GM18520 (cell line): Measurements from ENCODE around the gene RAP1GAP2.
"Not testable (repeated sequence)": the region's sequence is repeated elsewhere in the genome, so short reads cannot be mapped to it uniquely, and the experiment has no call there.

ENCODE experiments used
- ATAC-seq: cut with Tn5 transposase; IDR thresholded peaks from one replicate; pipeline ENCODE4 v1.9.1; 2021; ENCODE audit not compliant: unreplicated experiment

RAP1GAP2 gene

DNA sequence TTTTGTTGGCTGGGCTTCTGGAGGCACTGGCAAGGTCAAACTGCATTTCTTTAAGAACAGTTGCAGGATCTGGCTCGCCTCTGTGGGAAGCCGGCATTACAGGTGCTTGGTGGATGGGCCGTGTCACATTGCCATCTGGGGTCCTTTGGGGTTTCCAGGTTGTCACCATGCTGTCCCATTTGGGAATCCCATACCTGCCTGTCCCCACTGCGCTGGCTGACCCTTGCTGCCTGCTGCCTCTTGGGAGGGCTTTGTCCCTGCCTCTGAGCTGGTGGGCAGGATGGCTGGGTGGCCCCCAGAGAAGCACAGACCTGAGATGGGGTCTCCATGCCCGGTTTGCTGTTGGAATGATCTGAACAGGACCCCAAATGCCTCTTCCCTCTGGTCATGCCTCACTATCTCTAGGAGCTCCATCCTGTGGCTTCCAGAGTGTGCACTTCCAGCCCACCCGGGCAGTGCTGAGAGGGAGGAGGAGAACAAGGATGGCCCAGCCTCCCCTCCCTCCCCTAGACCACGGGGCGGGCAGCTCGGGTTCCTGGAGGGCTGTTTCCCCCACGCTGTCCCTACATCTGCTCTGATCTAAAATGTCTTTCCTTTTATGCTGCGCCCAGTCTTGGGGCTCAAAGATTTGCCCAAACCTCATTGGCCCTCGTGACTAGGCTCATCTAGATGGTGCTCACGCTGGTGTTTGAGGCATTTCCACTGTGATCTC, 239.2 kb downstream of the RAP1GAP2 start:
- ATAC-seq, result no peak

DNA sequence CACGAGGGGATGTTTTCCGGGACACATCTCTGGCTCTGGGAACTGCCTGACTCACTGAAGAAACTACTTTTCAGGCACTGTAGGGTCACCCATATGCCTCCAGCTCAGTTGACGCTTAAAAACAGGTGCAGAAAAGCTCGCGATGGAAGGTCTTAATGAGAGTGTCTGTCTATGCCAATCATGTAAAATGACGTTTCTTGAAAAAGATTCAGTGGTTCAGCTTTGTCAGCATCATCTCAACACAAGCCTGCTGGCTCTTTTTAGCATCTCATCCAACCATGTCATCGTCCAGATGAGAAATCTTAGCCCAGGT, 239.7 kb downstream of the RAP1GAP2 start:
- no peak for ATAC-seq

DNA sequence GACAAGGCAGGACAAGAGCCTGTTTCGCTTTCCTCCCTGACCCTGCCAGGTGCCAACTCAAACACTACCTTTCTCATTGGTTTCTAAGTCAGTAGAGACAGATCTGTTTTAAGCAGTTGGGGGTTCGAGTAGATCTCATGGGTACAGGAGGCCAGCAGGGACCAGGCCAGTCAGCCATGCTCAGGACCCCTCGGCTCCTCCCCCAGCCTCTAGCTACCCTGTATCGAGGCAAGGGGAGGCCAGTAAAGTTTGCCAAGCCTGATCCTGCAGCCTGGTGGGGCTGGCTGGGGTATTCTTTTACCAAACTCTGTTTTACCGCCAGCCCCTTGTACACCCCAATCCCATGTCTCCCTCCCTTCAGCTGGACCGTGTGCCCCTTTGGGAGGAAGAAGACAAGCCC, 240.6 kb downstream of the RAP1GAP2 start:
- ATAC-seq, result no peak

DNA sequence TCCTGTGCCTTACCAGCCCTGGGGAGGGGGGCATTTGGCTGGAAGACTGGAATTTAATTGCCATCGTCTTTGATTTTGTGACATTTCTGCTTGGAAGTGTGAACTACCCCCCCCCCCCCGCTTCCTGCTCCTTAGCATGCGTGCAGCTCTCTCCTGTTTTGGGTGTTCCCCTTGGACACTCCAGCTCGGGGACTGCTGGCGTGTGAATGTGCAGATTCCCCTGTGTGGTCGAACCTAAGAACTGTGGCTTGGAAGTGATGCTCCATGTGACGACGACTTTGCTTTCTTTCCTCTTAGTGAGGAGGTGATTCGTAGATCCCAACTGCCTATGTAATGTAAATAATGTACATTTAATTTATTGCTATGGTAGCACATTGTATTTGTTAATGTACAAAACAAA, 241.0 kb downstream of the RAP1GAP2 start:
- ATAC-seq, result no peak

DNA sequence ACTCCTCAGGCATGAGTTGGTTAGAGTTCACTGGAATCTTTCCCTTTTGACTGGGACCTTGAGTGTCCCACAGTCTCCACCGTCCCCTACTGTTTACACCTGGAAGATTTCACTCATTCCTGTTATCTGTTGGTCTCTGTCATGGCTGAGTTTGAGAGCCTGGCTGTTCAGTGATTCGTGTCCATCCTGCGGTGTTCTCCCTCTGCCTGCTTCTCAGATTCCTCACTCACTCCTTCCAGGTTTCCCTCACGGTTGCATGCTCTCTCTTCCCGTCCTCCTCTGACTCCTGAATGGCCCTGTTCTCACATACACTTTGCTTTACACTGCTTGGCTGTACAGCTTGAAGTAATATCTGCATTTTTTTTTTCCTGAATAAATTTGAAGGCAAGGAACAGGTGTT, 242.7 kb downstream of the RAP1GAP2 start:
- no peak for ATAC-seq

DNA sequence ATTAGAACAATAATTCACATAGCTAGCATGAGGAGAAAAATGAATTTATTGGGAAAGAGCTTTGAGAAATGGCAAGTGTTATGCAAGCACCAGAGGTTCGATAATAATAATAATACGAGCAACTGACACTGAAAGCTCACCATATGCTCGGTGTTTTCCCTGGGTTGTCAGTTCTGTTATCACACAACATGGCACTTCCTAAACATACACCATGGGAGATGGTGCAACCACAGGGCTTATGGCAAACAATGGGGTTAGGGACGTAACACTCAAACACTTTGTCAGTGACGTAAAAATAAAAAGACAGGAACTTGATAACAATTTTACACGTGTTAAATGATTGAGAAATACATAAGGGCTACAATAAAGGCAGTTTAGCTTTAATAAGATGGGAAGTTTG, 243.5 kb downstream of the RAP1GAP2 start:
- ATAC-seq, result no peak

DNA sequence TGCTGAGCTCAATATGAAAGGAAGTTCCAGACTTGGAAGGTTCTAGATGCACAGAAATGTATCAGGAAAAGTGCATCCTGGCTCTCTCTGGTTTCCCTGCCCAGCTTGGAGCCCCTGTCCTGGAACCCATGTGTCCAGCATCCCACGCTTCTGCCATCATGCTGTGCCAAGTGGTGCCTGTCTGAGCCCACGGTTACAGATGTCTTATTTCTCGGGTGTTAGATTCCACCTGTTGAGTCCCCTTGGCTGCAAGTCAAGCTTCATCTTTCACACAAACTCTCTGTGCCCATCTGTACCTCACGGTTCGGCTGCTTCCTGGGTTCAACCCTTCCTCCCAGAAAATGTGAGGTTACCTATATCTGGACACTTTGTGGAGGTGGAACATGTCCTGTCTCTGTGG, 244.6 kb downstream of the RAP1GAP2 start:
- ATAC-seq, result no peak

DNA sequence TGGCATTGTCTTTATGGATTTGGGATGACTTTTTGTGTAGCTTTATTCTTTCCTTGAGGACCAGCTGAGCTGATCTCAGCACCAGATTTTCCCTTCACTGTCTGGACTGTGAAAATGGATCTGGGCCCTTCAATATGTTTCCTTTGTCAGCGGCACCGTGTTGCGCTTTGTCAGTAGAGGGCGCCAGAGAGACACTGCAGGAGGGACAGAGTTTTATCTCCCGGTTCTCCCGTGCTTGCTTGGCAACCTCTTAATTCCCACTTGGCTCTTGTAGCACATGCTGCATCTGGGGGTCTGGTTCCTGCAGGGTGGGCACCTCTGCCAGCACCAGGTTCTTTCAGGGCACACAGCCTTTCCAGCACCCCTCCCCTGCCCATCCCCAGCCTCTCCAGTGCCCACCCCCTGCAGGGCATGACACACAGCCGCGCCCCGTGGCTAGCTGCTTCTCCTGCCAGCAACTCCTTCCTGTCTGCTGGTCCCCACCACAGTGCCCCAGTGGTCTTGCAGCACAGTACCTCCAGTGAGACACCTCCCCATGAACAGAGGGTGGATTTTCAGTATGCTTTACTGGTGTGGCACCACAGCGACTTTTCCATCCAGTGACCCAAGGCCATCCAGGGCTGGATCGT, 247.6 kb downstream of the RAP1GAP2 start:
- ATAC-seq, result no peak

DNA sequence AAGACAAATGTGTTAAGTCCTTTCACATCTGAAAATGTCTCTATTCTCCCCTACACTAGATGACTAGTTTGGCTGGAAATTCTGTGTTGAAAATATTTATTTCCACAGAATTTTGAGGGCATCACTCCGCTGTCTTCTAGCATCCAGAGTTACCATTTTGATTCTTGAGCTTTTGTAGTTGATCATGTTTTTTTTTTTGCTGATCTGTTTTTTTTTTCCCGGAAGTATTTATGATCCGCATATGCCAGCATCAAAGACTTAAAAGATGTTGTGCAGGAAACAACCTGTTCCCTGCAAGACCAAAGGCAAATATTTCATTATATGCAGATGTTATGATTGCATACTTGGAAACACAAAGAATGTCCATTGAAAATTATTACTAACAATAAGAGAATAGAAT, 250.5 kb downstream of the RAP1GAP2 start:
- ATAC-seq, result no peak

DNA sequence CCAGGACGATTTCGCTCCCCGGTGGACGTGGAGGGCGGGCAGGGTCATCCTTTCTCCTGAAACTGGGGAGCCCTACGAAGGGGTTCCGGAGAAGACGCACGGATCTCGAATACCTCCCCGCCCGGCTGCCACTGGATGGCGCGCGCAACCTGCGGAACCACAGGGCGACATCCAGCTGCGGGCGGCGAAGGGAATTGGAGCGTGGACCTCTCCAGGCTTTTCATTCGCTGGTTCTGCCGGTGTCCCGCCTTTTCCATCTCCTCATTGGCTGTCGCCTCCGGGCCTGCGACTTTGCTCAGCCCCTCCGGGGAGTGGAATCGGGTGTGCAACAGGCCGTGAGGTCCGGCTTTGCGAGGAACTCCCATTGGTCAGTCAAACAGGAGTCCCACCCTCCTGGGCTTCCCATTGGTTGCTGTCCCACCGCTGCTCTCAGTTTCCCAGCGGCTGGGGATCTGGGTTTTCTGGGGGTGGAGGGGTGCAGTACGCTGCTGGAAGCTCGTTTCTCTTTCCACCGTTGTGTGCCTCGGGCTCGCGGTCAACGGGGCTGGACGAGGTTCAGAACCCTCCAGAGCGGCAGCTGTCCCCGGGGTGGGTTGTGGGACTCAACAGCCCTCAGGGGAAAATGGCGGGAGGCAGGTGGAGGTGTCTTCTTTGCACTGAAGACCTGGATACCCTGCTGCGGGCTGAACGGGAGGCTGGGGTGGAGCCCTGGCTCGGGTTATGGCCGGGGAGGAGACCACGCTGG, 252.7 kb downstream of the RAP1GAP2 start:
- no peak for ATAC-seq

DNA sequence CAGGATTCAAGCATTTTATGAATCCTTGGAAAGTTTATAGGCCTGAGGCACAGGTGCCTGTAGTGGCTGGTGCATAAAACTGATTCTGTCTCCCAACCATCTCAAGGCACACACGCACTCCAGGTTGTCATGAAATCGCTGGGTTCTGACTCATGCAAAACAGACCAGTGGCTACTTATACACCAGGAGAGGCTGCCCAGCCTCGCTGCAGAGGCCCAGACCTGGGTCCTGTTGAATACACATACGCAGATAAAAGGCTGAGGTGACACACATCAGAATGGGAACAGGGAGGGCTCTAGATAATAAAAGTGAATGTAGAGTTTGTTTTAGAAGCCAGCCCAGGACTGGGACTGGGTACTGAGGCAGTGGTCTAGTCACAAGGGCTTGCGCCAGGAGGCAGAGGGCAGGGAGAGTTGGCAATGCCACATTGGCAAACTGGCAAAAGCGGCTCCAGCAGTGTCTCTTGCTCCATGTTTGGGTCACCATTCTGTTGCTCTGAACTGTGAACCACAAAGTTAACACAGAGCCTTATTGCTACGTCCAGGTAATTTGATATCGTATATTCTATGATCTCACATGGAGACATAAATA, 253.6 kb downstream of the RAP1GAP2 start:
- no peak for ATAC-seq

DNA sequence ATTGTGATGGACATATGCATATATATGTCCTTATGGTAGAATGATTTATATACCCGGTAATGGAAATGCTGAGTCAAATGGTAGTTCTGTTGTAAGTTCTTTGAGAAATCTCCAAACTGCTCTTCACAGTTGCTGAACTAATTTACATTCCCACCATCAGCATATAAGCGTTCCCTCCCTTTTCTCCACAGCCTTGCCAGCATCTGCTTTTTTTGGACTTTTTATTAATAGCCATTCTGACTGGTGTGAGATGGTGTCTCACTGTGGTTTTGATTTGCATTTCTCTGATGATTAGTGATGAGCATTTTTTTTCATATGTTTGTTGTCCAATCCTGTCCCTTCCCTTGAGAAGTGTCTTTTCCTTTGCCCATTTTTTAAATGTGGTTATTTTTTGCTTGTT, 258.6 kb downstream of the RAP1GAP2 start:
- not testable (repeated sequence) for ATAC-seq

DNA sequence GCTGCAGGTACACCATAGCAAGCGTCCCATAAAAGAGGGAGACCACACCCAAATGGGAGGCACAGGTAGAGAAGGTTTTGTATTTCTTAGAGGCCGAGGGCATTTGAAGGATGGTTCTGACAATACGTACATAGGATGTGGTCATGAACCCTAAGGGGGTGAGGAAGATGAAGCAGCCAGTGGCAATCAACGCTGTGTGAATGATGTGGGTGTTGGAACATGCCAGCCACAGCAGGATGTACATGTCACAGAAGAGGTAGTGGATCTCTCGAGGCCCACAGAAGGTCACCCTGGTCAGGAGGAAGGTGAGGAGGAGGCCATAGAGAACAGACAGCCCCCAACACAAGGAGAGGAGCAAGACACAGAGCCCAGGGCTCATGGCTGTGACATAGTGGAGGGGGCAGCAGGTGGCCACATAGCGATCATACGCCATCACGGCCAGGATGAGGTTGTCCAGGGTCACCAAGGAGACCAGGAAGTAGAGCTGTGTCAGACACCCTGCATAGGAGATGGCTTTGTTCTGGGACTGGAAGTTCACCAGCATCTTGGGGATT, 266.7 kb downstream of the RAP1GAP2 start:
- not testable (repeated sequence) for ATAC-seq

DNA sequence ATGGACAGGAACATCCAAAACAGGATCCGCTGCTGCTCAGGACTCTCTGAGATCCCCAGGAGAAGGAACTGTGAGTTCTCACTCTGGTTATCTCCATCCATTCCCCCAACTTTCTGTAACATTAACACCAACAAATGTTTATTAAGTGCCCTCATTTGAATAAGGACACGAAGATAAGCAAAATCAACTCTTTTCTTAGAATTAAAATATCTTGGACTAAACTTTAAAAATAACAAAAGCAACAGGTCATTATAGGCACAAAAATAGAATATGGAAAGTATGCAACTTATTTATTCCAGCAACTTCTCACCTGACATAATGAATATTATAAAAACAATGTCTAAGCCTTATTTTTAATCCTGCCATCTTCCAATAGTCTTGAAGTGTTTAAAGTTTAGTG, 267.3 kb downstream of the RAP1GAP2 start, which contains the start of gene OR1D5:
TSS of gene OR1D5 (minus strand) at position 101 of the 400 bp plus-strand sequence. CDS start at position 101, 0 bp downstream.
- not testable (repeated sequence) for ATAC-seq

DNA sequence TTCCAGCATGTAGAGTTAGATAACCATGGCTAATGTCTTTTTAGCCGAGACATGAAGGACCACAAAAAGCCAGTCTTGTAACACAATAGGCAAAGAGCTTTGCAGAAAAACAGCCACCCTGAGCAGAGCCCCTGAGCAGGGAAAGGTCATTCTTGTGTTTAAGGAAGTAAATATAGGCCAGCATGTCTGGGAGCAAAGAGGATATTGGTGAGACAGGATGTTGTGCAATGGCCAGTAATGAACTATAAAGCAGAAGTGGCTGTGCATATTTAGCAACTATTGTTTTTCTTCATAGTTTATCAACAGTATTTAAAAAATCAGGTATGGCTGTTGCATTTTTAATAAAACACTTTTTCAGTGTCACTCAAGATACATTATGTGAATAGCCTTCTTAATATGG, 269.0 kb downstream of the RAP1GAP2 start:
- ATAC-seq, result not testable (repeated sequence)

DNA sequence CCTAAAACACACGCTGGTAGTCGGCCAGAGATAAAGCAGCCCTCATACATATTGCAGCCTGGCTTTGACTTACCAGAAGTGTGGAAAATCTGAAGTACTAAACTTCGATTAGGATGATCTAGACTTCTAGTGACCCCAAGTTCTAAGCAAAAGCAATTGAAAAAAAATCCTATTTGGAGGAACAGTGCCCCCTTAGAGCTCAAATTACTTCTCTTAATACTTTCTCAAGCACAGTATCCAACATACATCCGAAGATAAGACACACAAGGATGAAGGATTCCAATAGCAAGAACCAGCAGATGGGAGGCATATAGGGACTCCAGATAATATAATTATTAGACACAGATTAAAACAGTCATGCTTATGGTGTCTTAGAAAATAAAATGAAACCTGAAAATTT, 277.6 kb downstream of the RAP1GAP2 start:
- ATAC-seq, result not testable (repeated sequence)
